EL (cell line): ENCODE data around the gene MAN2A1.

Experiments used
- DNase-seq: peaks from one replicate; pipeline ENCODE4 v3.0.0-alpha.2; 2016

Gene MAN2A1

GRCh38 chr5:109708813-109709212 is 19.1 kb downstream of the MAN2A1 start:
- DNase-seq = no peak

GRCh38 chr5:109709225-109709624 is 19.5 kb downstream of the MAN2A1 start:
- DNase-seq = no peak

GRCh38 chr5:109711673-109712072 is 21.9 kb downstream of the MAN2A1 start:
- DNase-seq = no peak

GRCh38 chr5:109713453-109713852 is 23.7 kb downstream of the MAN2A1 start:
- no peak for DNase-seq

GRCh38 chr5:109714592-109714991 is 24.9 kb downstream of the MAN2A1 start:
- DNase-seq = no peak

- DNase-seq = no peak
These were observed 28.5 kb downstream of the MAN2A1 start for GRCh38 chr5:109718216-109718615.

GRCh38 chr5:109718632-109719031 is 28.9 kb downstream of the MAN2A1 start:
- DNase-seq = no peak

GRCh38 chr5:109719978-109720377 is 30.3 kb downstream of the MAN2A1 start:
- no peak for DNase-seq

- DNase-seq = no peak
These were observed 32.0 kb downstream of the MAN2A1 start for GRCh38 chr5:109721741-109722140.

- peak; percentile 27 for DNase-seq
These were observed 33.9 kb downstream of the MAN2A1 start for GRCh38 chr5:109723606-109724005.

- no peak for DNase-seq
These were observed 35.4 kb downstream of the MAN2A1 start for GRCh38 chr5:109725135-109725534.

GRCh38 chr5:109739741-109740728 is 50.3 kb downstream of the MAN2A1 start:
- peak; percentile 53 for DNase-seq

GRCh38 chr5:109740966-109741365 is 51.2 kb downstream of the MAN2A1 start:
- no peak for DNase-seq

GRCh38 chr5:109741390-109741789 is 51.7 kb downstream of the MAN2A1 start:
- DNase-seq = no peak

GRCh38 chr5:109743041-109743531 is 53.4 kb downstream of the MAN2A1 start:
- peak; percentile 12 for DNase-seq

- DNase-seq = peak; percentile 98
These were observed 54.1 kb downstream of the MAN2A1 start for GRCh38 chr5:109743770-109744212.

- no peak for DNase-seq
These were observed 54.5 kb downstream of the MAN2A1 start for GRCh38 chr5:109744261-109744660.

- peak; percentile 61 for DNase-seq
These were observed 58.8 kb downstream of the MAN2A1 start for GRCh38 chr5:109748546-109748945.

GRCh38 chr5:109750463-109750862 is 60.7 kb downstream of the MAN2A1 start:
- DNase-seq = no peak

GRCh38 chr5:109753279-109753678 is 63.6 kb downstream of the MAN2A1 start:
- DNase-seq = no peak

GRCh38 chr5:109754319-109754718 is 64.6 kb downstream of the MAN2A1 start:
- no peak for DNase-seq

GRCh38 chr5:109755761-109756160 is 66.0 kb downstream of the MAN2A1 start:
- DNase-seq = no peak

- no peak for DNase-seq
These were observed 66.9 kb downstream of the MAN2A1 start for GRCh38 chr5:109756543-109757185.

- no peak for DNase-seq
These were observed 67.8 kb downstream of the MAN2A1 start for GRCh38 chr5:109757490-109757889.
